ENCODE results near the gene GCH1. TPM values are rescaled to one million over a fixed set of nuclear protein-coding genes. Genes with fewer than 3 reads are reported as not detected.

The GCH1 gene
- total RNA-seq, 1 experiment from 2014 or later, result 16.7 TPM

DNA sequence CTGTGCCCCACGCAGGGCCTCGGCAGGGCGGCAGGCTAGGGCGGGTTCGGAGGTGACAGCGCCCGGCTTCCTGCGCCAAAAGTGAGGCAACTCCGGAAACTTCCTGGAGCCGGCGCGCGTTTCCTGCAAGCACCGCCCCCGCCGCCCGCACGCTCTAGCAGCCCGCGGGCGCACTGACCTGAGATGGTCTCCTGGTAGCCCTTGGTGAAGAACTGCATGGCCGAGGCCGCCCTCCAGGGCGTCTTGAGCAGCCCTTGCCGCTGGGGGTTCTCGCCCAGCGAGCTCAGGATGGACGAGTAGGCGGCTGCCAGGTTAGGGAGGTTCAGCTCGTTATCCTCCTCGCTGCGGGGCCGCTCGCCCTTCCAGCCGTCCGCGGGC is 494 bp downstream of the GCH1 start:
- no peaks in the 10 kb centered on the region for H4K20me1 ChIP-seq (ENCODE audit: insufficient read depth)
- CTCF ChIA-PET, result no interaction called here
- POLR2A ChIA-PET, result interaction anchor here (1.8 kb wide), 1 partner anchor 15 kb away, joined by 5 read pairs; no protein-coding TSS in a partner anchor
- H3K9me3 ChIP-seq (ENCODE audit: control insufficient read depth in 1 of 2, insufficient read depth in 1 of 2, low read depth in 1 of 2, low read length in 2 of 2), result no peaks in the 10 kb centered on the region
- no TSS peak for BruUV-seq (replicated peaks)
- H3K27ac ChIP-seq (ENCODE audit: low read depth, low read length), result peak overlapping the region; percentile 90
- H3K9ac ChIP-seq (ENCODE audit: low read length), result peak overlapping the region; percentile 72
- peak overlapping the region; percentile 99 for H3K4me2 ChIP-seq (ENCODE audit: low read length)
- ATAC-seq, result peak; percentile 76
- H3K4me1 ChIP-seq (ENCODE audit: control insufficient read depth in 1 of 2, insufficient read depth in 2 of 2, low read length in 2 of 2), result peaks cover 10 to 18% of the 10 kb centered on the region in 2 experiments
- intact Hi-C loops (cut with micrococcal nuclease), result no loop called here
- 0 out of 2 replicates have a peak, but pooled peaks cover 5% of the 10 kb centered on the region for H3K79me2 ChIP-seq (ENCODE audit: insufficient read depth, low read length)
- TF ChIP-seq TCF7L2 (IDR thresholded peaks at IDR 0.05; ENCODE audit: borderline replicate concordance, extremely low read depth, insufficient read depth, insufficient read length) (peak; percentile 14), JUND (IDR thresholded peaks at IDR 0.05) (no peak), SP1 (IDR thresholded peaks at IDR 0.05; ENCODE audit: low read depth) (no peak), POLR2A (IDR thresholded peaks at IDR 0.05; ENCODE audit: borderline replicate concordance, extremely low read depth, insufficient read depth, insufficient read length) (no peak), RAD21 (IDR thresholded peaks at IDR 0.05; ENCODE audit: low read depth) (no peak), SIN3A (IDR thresholded peaks at IDR 0.05; ENCODE audit: low read depth) (no peak), EGR1 (IDR thresholded peaks at IDR 0.05; ENCODE audit: low read depth) (peak; percentile 86)
- TF ChIP-seq, protein P1, sequence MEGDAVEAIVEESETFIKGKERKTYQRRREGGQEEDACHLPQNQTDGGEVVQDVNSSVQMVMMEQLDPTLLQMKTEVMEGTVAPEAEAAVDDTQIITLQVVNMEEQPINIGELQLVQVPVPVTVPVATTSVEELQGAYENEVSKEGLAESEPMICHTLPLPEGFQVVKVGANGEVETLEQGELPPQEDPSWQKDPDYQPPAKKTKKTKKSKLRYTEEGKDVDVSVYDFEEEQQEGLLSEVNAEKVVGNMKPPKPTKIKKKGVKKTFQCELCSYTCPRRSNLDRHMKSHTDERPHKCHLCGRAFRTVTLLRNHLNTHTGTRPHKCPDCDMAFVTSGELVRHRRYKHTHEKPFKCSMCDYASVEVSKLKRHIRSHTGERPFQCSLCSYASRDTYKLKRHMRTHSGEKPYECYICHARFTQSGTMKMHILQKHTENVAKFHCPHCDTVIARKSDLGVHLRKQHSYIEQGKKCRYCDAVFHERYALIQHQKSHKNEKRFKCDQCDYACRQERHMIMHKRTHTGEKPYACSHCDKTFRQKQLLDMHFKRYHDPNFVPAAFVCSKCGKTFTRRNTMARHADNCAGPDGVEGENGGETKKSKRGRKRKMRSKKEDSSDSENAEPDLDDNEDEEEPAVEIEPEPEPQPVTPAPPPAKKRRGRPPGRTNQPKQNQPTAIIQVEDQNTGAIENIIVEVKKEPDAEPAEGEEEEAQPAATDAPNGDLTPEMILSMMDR (IDR thresholded peaks at IDR 0.05 in 2 of 3, conservative IDR thresholded peaks at IDR 0.05 in 1 of 3; ENCODE audit: borderline replicate concordance in 1 of 3, insufficient read depth in 1 of 3, low read depth in 2 of 3, low read length in 2 of 3), result no peak
- TF ChIP-seq, protein P2, sequence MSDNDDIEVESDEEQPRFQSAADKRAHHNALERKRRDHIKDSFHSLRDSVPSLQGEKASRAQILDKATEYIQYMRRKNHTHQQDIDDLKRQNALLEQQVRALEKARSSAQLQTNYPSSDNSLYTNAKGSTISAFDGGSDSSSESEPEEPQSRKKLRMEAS (IDR thresholded peaks at IDR 0.05), result peak; percentile 72
- RAD21 ChIA-PET (ENCODE audit: low non-redundant PET in 1 of 2, low total read pairs in 2 of 2, uncharacterized antibody in 2 of 2, unreplicated experiment in 2 of 2), result no interaction called here
- H2AFZ ChIP-seq (ENCODE audit: low read depth, low read length, poor library complexity, severe bottlenecking), result peak overlapping the region; percentile 68
- H3K9me2 ChIP-seq (ENCODE audit: insufficient read depth), result no peaks in the 10 kb centered on the region
- H3K27me3 ChIP-seq (ENCODE audit: insufficient read depth, low read length), result no peaks in the 10 kb centered on the region
- H3K4me3 ChIP-seq (replicated peaks in 1 of 2; ENCODE audit: low read depth in 1 of 2, low read length in 2 of 2), result peak overlapping the region; percentile 81 to 85
- peak; percentile 41 for DNase-seq (ENCODE audit: low read depth, low spot score)
- H3K36me3 ChIP-seq (ENCODE audit: control insufficient read depth in 1 of 2, insufficient read depth in 2 of 2, low read length in 2 of 2), result no peaks in the 10 kb centered on the region
